M059J (cell line): ENCODE measurements around the gene MCC. TPM values are rescaled to one million over a fixed set of nuclear protein-coding genes. Genes with fewer than 3 reads are reported as not detected.

Experiments
- DNase-seq: peaks from one replicate; pipeline ENCODE4 v3.0.0-alpha.2; 2012; ENCODE audit warnings: low read depth
- total RNA-seq: library from RNA; depleted of rRNA; stranded (reverse); fragments of >200 nt; shearing (Covaris generic); gene quantifications from 2 replicates; pipeline ENCODE4 v1.2.3, GENCODE V29; 2014

MCC gene
- total RNA-seq, 1 experiment from 2014 or later, result 4.6 TPM

DNA sequence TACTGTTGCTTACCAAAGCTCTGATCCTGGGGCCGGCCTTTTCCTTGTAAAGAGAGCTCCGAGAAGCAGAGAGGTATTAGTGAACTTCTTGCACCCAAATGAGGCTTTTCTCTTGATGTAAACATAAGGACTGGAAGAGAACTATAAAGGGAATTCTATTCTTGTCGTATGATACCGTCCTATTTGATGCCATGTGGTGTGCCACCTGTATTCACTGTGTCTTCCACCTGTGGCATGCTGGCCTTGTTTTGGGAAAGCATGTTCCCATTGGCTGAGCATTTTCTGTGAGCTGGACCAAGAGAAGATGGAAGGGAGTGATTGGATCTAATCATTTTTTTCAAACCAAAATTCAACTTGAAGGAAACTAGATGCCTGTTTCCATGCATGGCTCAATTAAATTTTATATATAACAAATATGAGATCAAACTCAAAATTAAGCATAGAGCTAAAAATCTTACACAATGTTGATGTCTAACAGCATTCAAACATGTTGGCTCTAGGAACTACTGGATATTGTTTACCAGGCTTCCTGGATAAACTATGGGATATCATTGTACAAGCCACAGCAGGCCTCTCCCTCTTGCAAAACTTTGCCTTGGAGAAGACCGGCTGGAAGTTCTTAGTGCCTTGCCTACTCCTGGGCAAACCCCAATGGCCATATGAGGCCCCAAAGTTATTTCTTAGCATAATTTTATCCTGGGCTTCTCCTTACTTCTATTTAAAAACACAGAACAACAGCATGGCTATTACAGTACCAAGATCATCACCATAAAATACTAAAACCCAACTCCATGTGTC, 168.8 kb downstream of the MCC start:
- no peak for DNase-seq

DNA sequence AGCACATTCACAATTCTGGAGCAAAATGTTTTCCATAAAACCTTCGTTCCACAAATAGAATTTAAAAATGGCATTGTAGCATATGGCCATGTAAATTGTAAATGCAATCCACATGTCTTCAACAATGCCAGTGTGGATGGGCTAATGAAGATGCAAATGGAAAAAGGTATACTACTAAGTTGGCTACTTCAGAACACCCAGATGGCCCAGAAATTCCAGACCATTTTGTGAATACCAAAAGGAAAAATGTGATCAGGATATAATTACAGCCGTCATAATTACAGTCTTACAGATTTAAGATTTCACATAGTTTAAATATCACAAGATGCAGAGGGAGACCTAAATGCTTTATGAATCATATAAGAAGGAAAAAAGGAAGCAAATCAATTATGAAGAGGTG, 170.6 kb downstream of the MCC start:
- no peak for DNase-seq

- DNase-seq, result no peak
Observed at GRCh38 chr5:113311301-113311700, 177.0 kb downstream of the MCC start.

GRCh38 chr5:113302120-113302519, 186.1 kb downstream of the MCC start:
- no peak for DNase-seq

DNA sequence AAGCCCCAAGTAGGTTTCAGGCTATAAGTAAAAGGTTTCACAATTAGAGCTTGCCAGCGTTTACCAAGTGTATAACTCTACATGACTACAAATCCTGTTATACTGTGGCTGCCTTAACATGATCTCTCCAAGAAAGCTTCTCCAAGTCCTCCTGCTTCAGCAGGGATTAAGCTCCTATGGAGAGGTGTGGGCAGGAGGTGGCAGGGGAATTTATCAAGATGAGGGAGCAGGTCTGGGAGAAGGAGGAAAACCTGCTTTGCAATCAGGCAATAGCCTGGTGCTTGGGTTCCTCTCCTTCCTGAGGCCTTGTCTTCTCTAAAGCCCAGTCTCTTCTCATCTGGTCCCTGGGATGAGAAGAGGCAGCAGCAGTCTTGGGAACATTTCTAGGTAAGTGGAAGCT, 188.7 kb downstream of the MCC start:
- no peak for DNase-seq

- peak; percentile 12 for DNase-seq
Observed at GRCh38 chr5:113296676-113297075, 191.6 kb downstream of the MCC start.

- DNase-seq, result no peak
Observed at GRCh38 chr5:113295111-113295539, 193.1 kb downstream of the MCC start.

DNA sequence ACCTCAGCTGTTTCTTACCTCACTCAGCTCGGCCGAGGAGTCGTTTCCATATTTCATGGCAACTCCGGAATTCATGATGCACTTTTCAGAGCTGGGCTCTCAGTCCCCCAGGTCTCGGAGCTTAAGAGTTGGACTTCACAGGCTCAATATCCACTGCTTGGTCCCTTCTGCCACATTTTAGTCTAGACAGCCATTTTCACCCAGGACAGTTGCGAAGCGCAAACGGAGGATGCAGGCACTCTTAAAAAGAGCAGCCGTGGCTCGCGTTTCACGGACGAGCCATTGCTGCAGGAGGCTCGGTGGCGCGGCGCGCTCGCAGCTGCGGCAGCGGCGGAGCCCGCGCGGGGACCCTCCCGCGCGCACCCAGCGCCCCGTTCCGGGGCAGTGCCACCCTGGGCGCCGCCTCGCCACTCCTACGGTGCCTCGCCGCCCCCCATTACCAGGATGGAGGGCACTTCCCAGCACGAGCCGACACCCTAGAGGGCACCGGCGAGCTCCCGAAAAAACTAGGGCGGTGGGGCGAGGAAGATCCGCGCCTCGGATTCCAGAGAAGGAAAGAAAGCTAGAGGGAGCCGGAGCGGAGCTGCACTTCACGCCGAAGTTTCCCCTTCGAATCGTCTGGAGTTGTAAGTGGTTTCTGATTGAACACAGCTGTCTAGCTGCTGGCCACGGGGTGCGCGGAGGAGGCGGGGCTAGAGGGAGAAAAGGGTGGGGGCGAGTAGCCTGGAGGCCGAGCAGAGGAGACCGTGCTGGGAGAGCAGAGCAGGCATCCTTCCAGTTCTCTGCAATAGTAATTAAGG, 193.7 kb downstream of the MCC start:
- peak; percentile 85 for DNase-seq

DNA sequence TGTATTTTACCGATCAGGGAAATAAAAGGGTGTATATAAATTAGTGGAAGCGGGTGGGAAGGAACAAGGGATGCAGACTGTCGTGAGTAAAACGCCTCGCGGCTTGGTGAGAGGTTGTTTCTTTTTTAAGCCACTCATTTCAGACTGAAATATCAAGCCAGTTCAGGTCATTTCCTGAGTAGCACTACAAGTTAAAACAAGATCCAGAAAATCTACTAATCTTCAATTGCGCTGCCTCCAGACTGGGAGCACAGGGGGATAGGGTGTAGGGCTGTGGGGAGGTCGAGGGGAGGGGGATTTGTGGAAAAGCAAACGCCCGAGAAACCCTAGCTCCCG, 194.3 kb downstream of the MCC start:
- peak; percentile 40 for DNase-seq

GRCh38 chr5:113293068-113293974, 194.9 kb downstream of the MCC start:
- DNase-seq, result no peak

DNA sequence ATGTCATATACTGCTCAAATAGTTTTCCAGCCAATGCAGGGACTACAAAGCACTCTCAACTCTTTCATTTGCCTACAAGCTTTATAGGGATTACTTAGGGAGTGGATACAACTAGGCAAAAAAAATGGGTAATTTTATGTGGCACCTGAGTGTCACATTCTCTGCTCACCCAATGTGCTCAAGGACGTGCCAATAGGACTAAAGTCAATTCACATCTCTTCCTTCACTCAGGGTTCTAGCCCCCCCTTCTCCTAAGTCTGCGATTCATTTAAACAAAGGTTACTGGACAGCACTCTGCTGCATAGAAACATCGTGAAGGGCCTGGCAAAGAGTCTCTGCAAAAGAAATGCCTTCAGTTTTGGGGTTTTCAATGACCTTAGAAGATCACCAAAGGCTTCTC, 195.8 kb downstream of the MCC start:
- DNase-seq, result no peak

GRCh38 chr5:113283558-113283957, 204.7 kb downstream of the MCC start:
- DNase-seq, result no peak

DNA sequence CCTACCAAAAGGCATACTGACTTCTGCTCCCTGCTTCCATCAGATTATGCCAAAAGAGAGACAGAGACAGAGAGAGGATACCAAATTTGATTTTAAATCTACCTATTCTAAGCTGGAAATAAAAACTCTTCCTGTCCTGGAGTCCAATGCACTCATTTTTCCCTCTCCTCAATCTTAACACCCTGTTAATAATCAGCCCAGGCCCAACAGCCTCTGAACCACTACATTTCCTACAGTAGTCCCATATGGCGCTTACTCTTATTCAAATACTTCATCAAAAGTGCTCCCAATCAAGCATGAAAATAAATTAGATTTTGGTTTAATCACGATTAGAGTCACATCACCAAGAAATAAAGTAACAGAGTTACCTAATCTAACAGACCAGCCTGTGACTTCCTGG, 205.8 kb downstream of the MCC start:
- no peak for DNase-seq

DNA sequence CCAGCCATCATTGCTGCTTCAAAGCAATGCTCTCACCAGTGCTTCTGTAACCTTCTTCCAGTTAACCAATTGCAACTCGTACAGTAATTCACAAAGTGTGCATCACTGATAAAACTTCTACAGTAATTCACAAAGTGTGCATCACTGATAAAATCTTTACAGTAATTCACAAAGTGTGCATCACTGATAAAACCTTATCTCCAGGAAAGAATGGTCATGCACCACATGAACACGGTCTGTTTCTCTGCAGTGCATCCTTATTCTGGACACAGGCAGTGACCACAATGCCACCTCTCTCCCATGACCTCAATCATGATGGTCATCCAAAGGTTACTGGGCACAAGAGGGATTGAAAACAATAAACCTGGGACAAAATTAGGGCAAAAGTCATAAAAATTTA, 207.1 kb downstream of the MCC start:
- no peak for DNase-seq

- no peak for DNase-seq
Observed at GRCh38 chr5:113280541-113280940, 207.7 kb downstream of the MCC start.

- DNase-seq, result no peak
Observed at GRCh38 chr5:113278976-113279375, 209.3 kb downstream of the MCC start.

DNA sequence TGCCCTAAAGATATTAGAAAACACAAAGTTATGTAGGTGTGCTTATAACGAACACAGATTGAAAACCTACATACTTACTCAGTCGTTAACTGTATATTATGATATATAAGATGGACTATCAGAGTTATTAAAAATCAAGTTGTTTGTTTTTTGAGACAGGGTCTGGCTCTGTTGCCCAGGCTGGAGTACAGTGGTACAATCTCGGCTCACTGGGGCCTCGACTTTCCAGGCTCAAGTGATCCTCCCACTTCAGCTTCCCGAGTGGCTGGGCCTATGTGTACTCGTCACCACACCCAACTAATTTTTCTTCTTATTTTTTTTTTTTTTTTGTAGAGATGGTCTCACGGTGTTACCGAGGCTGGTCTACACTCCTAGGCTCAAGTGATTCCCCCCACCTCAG, 211.8 kb downstream of the MCC start:
- DNase-seq, result no peak

- no peak for DNase-seq
Observed at GRCh38 chr5:113276001-113276400, 212.3 kb downstream of the MCC start.

GRCh38 chr5:113274836-113275414, 213.3 kb downstream of the MCC start:
- no peak for DNase-seq

GRCh38 chr5:113273948-113274347, 214.3 kb downstream of the MCC start:
- no peak for DNase-seq

- DNase-seq, result no peak
Observed at GRCh38 chr5:113271745-113272454, 216.4 kb downstream of the MCC start.
